ENCODE data around the gene PARD3B. TPM values are rescaled to one million over a fixed set of nuclear protein-coding genes. Genes with fewer than 3 reads are reported as not detected.

Gene PARD3B
- total RNA-seq, 1 experiment from 2014 or later, result 6.4 TPM

DNA sequence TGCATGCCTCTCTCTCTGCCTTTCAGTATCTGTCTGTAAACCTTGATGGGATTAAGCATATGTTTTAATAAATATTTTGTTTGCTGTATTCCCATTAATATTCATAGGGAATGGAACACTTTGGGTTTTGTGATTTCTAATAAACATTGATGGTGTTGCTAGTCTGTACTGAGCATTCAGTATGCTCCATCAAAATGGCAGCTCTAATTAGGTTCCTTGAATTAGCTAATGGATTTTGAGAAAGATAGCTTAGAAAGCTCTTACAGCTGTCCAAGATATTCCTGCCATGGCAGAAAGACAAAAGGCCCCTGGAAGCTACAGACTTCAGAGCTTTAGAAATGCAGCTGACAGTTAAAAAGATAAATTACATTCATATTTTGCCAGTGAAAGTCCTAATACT, 937.8 kb downstream of the PARD3B start:
- Histone ChIP-seq H2BK15ac (ENCODE audit: low read depth, low read length) (no peak overlapping the region), H3K27me3 (ENCODE audit: insufficient read depth, low read length) (no peaks in the 10 kb centered on the region), H3K4ac (ENCODE audit: low read depth, low read length) (no peak overlapping the region), H3K27ac (ENCODE audit: insufficient read length, low read depth, low read length) (peak overlapping the region; percentile 64), H2BK20ac (ENCODE audit: low read depth, low read length, poor library complexity, severe bottlenecking) (no peak overlapping the region), H3K79me1 (ENCODE audit: insufficient read depth, low read depth, low read length, poor library complexity, severe bottlenecking) (no peaks in the 10 kb centered on the region), H4K5ac (ENCODE audit: insufficient read length, low read depth, low read length) (no peak overlapping the region), H4K91ac (ENCODE audit: insufficient read length, low read depth, low read length) (no peak overlapping the region), H2BK12ac (ENCODE audit: insufficient read length, low read depth, low read length) (no peak overlapping the region), H4K8ac (replicated peaks; ENCODE audit: insufficient read length, low read depth, low read length) (no peak overlapping the region), H3T11ph (ENCODE audit: low read length) (no peak overlapping the region), H3K23me2 (ENCODE audit: insufficient read length, low read depth, low read length, poor library complexity, severe bottlenecking) (no peaks in the 10 kb centered on the region), H2BK5ac (ENCODE audit: insufficient read length, low read length) (no peak overlapping the region), H2AFZ (ENCODE audit: low read length) (no peak overlapping the region), H3K14ac (ENCODE audit: insufficient read depth, low read length) (no peak overlapping the region), H2BK120ac (ENCODE audit: low read depth, low read length, poor library complexity, severe bottlenecking) (no peak overlapping the region), H2AK5ac (ENCODE audit: insufficient read length, low read length) (no peak overlapping the region), H3K18ac (ENCODE audit: insufficient read length, low read depth, low read length) (no peak overlapping the region), H4K20me1 (ENCODE audit: control insufficient read depth, insufficient read depth, insufficient read length) (no peaks in the 10 kb centered on the region), H3K4me2 (ENCODE audit: insufficient read depth, insufficient read length, low read length) (peak overlapping the region; percentile 15), H3K23ac (ENCODE audit: insufficient read length, low read depth, low read length) (no peak overlapping the region), H3K79me2 (ENCODE audit: insufficient read depth, low read length) (no peaks in the 10 kb centered on the region), H3K9ac (ENCODE audit: extremely low read depth, insufficient read length, low read length) (no peak overlapping the region), H3K9me3 (ENCODE audit: control insufficient read depth, low read depth, low read length) (no peaks in the 10 kb centered on the region), H3K4me1 (ENCODE audit: insufficient read depth, low read length) (peaks cover 15% of the 10 kb centered on the region; the same call in 1 of the 2 replicates), H3K56ac (ENCODE audit: insufficient read length, low read depth, low read length) (no peak overlapping the region)
- TF ChIP-seq, protein P1, sequence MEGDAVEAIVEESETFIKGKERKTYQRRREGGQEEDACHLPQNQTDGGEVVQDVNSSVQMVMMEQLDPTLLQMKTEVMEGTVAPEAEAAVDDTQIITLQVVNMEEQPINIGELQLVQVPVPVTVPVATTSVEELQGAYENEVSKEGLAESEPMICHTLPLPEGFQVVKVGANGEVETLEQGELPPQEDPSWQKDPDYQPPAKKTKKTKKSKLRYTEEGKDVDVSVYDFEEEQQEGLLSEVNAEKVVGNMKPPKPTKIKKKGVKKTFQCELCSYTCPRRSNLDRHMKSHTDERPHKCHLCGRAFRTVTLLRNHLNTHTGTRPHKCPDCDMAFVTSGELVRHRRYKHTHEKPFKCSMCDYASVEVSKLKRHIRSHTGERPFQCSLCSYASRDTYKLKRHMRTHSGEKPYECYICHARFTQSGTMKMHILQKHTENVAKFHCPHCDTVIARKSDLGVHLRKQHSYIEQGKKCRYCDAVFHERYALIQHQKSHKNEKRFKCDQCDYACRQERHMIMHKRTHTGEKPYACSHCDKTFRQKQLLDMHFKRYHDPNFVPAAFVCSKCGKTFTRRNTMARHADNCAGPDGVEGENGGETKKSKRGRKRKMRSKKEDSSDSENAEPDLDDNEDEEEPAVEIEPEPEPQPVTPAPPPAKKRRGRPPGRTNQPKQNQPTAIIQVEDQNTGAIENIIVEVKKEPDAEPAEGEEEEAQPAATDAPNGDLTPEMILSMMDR (conservative IDR thresholded peaks at IDR 0.05), result no peak
- DNase-seq, result no peak
- no peaks in the 10 kb centered on the region for H3K27me3 Mint-ChIP-seq (ENCODE audit: low read depth)
- H3K4me1 Mint-ChIP-seq, result peaks cover 0 to 3% of the 10 kb centered on the region in 2 experiments; a peak in 3 of 4 replicates
- no peak overlapping the region; a peak in 3 of 7 replicates for H3K27ac Mint-ChIP-seq
- peaks cover 0 to 7% (median 3%) of the 10 kb centered on the region in 3 experiments; a peak in 4 of 7 replicates for H3K36me3 Mint-ChIP-seq (ENCODE audit: insufficient read depth in 1 of 3, low read depth in 3 of 3)
- H3K4me3 Mint-ChIP-seq, result no peak overlapping the region; a peak in 2 of 5 replicates
- peaks cover 0 to 2% of the 10 kb centered on the region in 2 experiments; a peak in 2 of 5 replicates for H3K9me3 Mint-ChIP-seq

All from H9 (cell line).